GM13977 (cell line): ENCODE results near the gene STK32B.

Experiments
- DNase-seq: peaks from one replicate; pipeline ENCODE4 v3.0.0; 2012; ENCODE audit warnings: low spot score
- CTCF ChIP-seq: IDR thresholded peaks from 2 replicates; pipeline ENCODE4 v1.5.1; 2012; ENCODE audit warnings: mild to moderate bottlenecking, control low read depth; ENCODE audit not compliant: insufficient read depth; ENCODE audit errors: extremely low read depth, missing control alignments
- in situ Hi-C: fragments of 300-500 bp; cut with MboI; formaldehyde crosslinking; loops from one replicate; pipeline ENCODE4 v1.12.0; 2022; ENCODE audit warnings: low sequenced_read_pairs, low pct_unique_long_range_greater_than_20kb, mixed read lengths, inconsistent platforms; ENCODE audit not compliant: unreplicated experiment

Gene STK32B

GRCh38 chr4:5096261-5096660 is 45.0 kb downstream of the STK32B start:
- no peak for DNase-seq
- no peak for TF ChIP-seq CTCF
- in situ Hi-C loops, result no loop called here

GRCh38 chr4:5098176-5098575 is 46.9 kb downstream of the STK32B start:
- DNase-seq, result no peak
- in situ Hi-C loops, result no loop called here

GRCh38 chr4:5100336-5100735 is 49.1 kb downstream of the STK32B start:
- no peak for TF ChIP-seq CTCF
- in situ Hi-C loops, result no loop called here
- no peak for DNase-seq

More at GRCh38 chr4:5098176-5098575, 46.9 kb downstream of the STK32B start:
- no peak for TF ChIP-seq CTCF

- in situ Hi-C loops, result no loop called here
- DNase-seq, result no peak
- no peak for TF ChIP-seq CTCF
Measured at GRCh38 chr4:5100986-5101385, 49.7 kb downstream of the STK32B start.

- no peak for DNase-seq
- in situ Hi-C loops, result no loop called here
Measured at GRCh38 chr4:5101571-5101970, 50.3 kb downstream of the STK32B start.

GRCh38 chr4:5110901-5111300 is 59.6 kb downstream of the STK32B start:
- no peak for DNase-seq
- in situ Hi-C loops, result no loop called here
- TF ChIP-seq CTCF, result no peak

More at GRCh38 chr4:5101571-5101970, 50.3 kb downstream of the STK32B start:
- TF ChIP-seq CTCF, result no peak

GRCh38 chr4:5112333-5113095 is 61.2 kb downstream of the STK32B start:
- in situ Hi-C loops, result no loop called here
- no peak for TF ChIP-seq CTCF
- no peak for DNase-seq
